Measurements from ENCODE around the gene CDIPT.

GRCh38 chr16:29905668-29906067, 42.6 kb upstream of the CDIPT start:
- TF ChIP-seq MAFK (conservative IDR thresholded peaks at IDR 0.05 in 1 of 2, IDR thresholded peaks at IDR 0.05 in 1 of 2; ENCODE audit: low read length in 2 of 2), result no peak
- TF ChIP-seq RFX5 (IDR thresholded peaks at IDR 0.05; ENCODE audit: low read depth, low read length), result no peak
- no peak for TF ChIP-seq HMGXB4 (CRISPR knock-in tag; IDR thresholded peaks at IDR 0.05; ENCODE audit: borderline replicate concordance in 1 of 2, low read depth in 1 of 2)
- no peak for TF ChIP-seq EP300 (IDR thresholded peaks at IDR 0.05; ENCODE audit: low read depth in 2 of 2, low read length in 2 of 2)
- TF ChIP-seq EP300 (CRISPR knock-in tag; IDR thresholded peaks at IDR 0.05; ENCODE audit: borderline replicate concordance), result no peak
